Activated T-helper 17 cell treated with anti-CD3 and anti-CD28 coated beads, Interleukin-2, amount 50 U/mL, for 72 hours (primary cell): ENCODE results near the gene ABCC8. TPM values are rescaled to one million over a fixed set of nuclear protein-coding genes. Genes with fewer than 3 reads are reported as not detected.

Source experiments
- ATAC-seq: fragments of 150-1000 bp; cut with Tn5 transposase; replicated peaks from 2 replicates; pipeline ENCODE4 v1.10.0; 2021; ENCODE audit warnings: mild to moderate bottlenecking, moderate library complexity
- H3K27ac Mint-ChIP-seq: one replicate; pipeline ENCODE4 v1.8.0; 2022; ENCODE audit warnings: mixed read lengths
- H3K27me3 Mint-ChIP-seq: one replicate; pipeline ENCODE4 v1.8.0; 2022; ENCODE audit warnings: mixed read lengths
- H3K36me3 Mint-ChIP-seq: one replicate; pipeline ENCODE4 v1.8.0; 2022; ENCODE audit warnings: low read depth, mild to moderate bottlenecking, mixed read lengths
- H3K4me1 Mint-ChIP-seq: one replicate; pipeline ENCODE4 v1.8.0; 2022; ENCODE audit warnings: mixed read lengths
- H3K4me3 Mint-ChIP-seq: one replicate; pipeline ENCODE4 v1.8.0; 2022; ENCODE audit warnings: mild to moderate bottlenecking, mixed read lengths
- H3K9me3 Mint-ChIP-seq: one replicate; pipeline ENCODE4 v1.8.0; 2022; ENCODE audit warnings: mixed read lengths
- total RNA-seq, 2 donors: library from RNA; stranded (reverse); gene quantifications; one replicate each; pipeline ENCODE4 v1.2.3, GENCODE V29; 2022

The ABCC8 gene
- total RNA-seq, 2 donors from 2014 or later = not detected

DNA sequence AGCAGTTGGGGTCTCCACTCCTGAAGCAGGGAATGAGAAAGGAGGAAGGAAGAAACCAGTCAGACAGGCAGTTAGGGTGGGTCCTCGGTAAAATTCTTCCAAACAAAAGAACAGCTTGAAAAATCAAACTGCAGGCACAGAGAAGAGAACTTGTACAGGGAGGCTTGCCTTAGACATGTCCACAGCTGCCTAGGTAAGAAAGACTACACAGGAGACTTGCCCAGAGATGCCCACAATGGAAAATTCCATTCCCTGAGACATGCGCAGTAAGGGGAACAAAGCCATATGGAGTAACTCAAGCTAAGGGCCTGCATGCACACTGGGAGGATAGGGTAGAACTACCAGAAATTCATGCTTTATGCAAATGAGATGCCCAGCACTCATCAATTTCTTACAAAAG, 98.0 kb downstream of the ABCC8 start:
- Mint-ChIP-seq H3K4me3 (no peak overlapping the region), H3K9me3 (no peaks in the 10 kb centered on the region), H3K4me1 (no peaks in the 10 kb centered on the region), H3K36me3 (no peaks in the 10 kb centered on the region), H3K27me3 (no peaks in the 10 kb centered on the region), H3K27ac (no peak overlapping the region)
- no peak for ATAC-seq

DNA sequence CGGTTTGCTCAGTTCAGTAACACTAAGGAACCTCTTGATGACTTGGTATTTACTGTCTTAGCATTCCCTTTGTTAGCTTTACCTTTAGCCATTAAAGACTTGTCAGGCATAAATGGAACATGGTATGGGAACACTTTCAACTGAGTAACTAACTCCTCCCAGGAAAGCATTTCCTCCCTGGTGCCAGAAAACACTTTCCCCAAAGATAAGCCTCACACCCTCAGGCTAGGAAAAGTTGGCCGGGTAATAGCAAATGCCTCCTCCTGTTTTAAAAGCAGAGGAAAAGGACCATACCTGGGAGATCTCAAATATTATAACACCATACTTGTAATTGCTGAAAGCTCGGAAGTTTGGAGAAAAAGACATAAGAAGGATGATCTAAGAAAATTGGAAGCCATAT, 100.2 kb downstream of the ABCC8 start:
- H3K4me3 Mint-ChIP-seq = no peak overlapping the region
- peaks cover 11% of the 10 kb centered on the region for H3K9me3 Mint-ChIP-seq
- H3K27me3 Mint-ChIP-seq = no peaks in the 10 kb centered on the region
- H3K27ac Mint-ChIP-seq = no peak overlapping the region
- H3K4me1 Mint-ChIP-seq = no peaks in the 10 kb centered on the region
- H3K36me3 Mint-ChIP-seq = peaks cover 13% of the 10 kb centered on the region
- ATAC-seq = no peak

DNA sequence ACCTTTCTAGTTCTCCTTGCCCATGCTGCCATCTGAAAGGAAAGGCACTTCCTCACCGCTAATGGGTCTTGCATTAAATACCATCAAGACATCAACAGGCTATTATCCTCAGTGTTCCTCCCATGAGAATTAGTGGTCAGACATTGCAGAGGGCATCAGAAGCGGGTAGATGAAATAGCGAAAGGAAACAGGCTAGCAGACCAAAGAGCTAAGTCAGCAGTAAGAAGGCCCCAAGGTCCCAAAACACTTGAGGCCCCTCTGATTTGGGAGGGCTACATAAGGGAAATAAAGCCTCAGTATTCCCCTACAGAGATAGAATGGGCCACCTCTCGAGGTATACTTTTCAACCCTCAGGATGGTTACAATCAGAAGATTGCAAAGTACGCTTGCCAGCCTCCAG, 101.1 kb downstream of the ABCC8 start:
- H3K36me3 Mint-ChIP-seq = peaks cover 23% of the 10 kb centered on the region

DNA sequence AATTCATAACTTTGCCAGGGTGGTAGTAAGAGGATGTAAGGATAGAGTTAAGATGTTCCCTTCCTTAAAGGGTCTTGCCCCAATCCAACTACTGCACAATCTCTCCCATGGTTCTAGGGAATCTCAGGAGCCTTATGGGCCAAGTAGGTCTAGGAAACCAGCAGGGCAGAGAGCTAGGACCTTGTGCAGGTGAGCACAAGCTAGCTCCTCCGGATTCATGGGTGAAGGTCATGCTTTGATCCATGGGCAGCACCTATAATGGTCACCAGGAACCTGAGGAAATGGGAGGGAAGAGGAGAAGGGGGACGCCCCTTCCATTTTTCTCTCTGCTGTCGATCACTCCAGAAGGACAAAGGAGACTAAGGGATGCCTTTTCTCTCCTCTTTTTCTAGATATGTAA, 105.0 kb downstream of the ABCC8 start:
- no peak overlapping the region for H3K4me3 Mint-ChIP-seq
- H3K4me1 Mint-ChIP-seq = no peaks in the 10 kb centered on the region
- ATAC-seq = no peak
- H3K27me3 Mint-ChIP-seq = no peaks in the 10 kb centered on the region
- H3K9me3 Mint-ChIP-seq = peaks cover 30% of the 10 kb centered on the region
- no peak overlapping the region for H3K27ac Mint-ChIP-seq
- peaks cover 56% of the 10 kb centered on the region for H3K36me3 Mint-ChIP-seq

More for the DNA sequence above, 101.1 kb downstream of the ABCC8 start:
- Mint-ChIP-seq H3K4me3 (no peak overlapping the region), H3K9me3 (peaks cover 18% of the 10 kb centered on the region), H3K27me3 (no peaks in the 10 kb centered on the region), H3K4me1 (no peaks in the 10 kb centered on the region), H3K27ac (no peak overlapping the region)
- no peak for ATAC-seq

DNA sequence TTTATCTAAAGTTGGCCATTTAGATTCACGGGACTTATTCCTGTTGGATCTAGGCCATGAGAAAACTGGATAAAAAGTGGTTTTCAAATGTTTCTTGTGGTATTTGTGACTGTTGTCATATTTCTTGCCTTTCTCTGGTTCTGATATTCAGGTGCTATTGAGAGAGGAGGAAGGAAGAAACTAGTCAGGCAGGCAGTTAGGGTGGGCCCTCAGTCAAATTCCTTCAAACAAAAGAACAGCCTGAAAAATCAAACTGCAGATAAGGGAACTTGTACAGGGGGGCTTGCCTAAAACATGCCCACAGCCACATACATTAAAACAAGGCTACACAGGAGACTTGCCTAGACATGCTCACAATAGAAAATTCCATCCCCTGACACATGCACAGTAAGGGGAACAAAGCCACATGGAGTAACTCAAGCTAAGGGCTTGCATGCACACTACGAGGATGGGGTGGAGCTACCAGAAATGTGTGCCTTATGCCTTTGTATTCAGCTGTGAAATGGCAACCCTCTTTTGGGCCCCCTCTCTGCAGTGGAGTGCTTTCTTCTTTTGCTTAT, 106.9 kb downstream of the ABCC8 start:
- no peak overlapping the region for H3K4me3 Mint-ChIP-seq
- no peaks in the 10 kb centered on the region for H3K27me3 Mint-ChIP-seq
- H3K36me3 Mint-ChIP-seq = peaks cover 56% of the 10 kb centered on the region
- no peaks in the 10 kb centered on the region for H3K4me1 Mint-ChIP-seq
- no peak for ATAC-seq
- H3K27ac Mint-ChIP-seq = no peak overlapping the region
- peaks cover 30% of the 10 kb centered on the region for H3K9me3 Mint-ChIP-seq

DNA sequence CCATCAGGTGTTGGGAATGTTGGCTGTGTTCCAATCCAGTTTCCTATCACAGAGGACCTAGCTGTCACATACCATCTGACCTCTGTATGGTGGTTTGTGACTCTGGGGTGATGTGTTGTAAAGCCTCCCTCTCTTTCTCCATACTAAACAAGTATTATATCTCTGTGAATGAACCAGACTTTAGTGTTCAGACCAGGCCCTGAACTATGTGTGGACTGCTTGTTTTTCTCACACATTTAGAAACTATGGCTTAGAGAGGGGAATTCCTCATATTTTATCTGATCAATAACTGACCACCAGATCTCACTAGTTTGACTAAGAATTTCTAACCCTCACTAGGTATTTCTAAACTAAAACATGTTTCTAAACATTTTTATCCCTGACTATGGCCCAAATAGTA, 107.6 kb downstream of the ABCC8 start:
- Mint-ChIP-seq H3K36me3 (peaks cover 56% of the 10 kb centered on the region), H3K4me1 (no peaks in the 10 kb centered on the region), H3K27me3 (no peaks in the 10 kb centered on the region), H3K9me3 (peaks cover 30% of the 10 kb centered on the region), H3K27ac (no peak overlapping the region), H3K4me3 (no peak overlapping the region)
- ATAC-seq = no peak

DNA sequence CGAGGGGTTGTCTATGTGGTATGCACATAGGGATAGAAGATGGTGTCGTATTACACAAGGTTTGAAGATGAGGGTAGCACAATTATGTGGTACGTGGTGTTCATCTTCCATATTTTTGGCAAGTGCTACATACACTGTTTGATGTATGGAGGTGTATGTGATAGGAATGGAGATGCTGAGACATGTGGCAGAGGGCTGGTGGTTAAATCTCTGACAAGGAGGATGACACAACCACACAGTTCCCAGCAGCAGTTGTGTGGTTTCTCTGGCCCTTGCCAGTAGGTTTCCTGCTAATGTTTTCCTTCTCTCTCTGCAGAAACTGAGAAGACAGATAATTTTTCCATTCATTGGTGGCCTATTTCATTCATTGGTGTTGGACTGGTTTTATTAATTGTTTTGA, 108.1 kb downstream of the ABCC8 start:
- peak; percentile 63 for ATAC-seq
- Mint-ChIP-seq H3K27ac (no peak overlapping the region), H3K36me3 (peaks cover 56% of the 10 kb centered on the region), H3K27me3 (no peaks in the 10 kb centered on the region), H3K4me3 (no peak overlapping the region), H3K9me3 (peaks cover 30% of the 10 kb centered on the region), H3K4me1 (no peaks in the 10 kb centered on the region)

DNA sequence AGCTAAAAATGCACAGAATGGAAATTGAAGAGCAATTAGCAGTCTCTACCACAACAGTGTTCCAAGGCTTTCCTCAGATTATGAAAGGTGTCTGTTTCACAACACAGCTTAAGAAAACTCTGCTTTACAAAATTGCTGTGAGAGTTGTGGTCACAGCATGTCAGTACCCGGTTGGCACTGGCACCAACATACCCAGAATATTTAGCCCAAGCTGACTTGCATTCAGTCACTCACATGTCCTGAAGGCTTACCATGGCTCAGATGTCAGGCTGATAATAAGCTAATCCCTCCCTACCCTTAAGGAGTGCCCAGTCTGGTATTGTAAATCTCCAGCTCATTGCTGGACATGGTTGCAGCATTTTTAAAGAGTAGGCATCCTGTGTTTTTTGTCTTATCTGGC, 110.2 kb downstream of the ABCC8 start:
- Mint-ChIP-seq H3K9me3 (peaks cover 20% of the 10 kb centered on the region), H3K27ac (no peak overlapping the region), H3K36me3 (peaks cover 43% of the 10 kb centered on the region), H3K4me1 (no peaks in the 10 kb centered on the region), H3K27me3 (no peaks in the 10 kb centered on the region), H3K4me3 (no peak overlapping the region)
- ATAC-seq = no peak

DNA sequence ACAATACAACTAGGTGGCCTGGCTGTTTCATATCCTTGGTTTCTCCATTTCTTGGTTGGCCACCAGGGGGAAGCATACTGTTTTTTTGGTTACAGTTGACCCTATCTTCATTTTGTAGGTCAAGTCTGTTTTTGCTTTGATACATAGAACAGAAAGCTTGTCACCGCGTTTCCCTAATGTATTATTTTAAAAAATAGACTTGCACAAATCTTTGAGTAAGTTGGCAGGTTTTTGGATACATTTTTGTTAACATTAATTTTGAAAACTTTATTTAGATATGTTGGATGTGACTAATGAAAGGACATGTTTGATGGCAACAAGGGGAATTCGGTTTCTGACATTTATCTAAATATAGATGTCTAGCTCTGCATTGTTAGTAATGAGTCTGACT, 122.0 kb downstream of the ABCC8 start:
- Mint-ChIP-seq H3K27me3 (no peaks in the 10 kb centered on the region), H3K9me3 (no peaks in the 10 kb centered on the region), H3K4me3 (peak overlapping the region; percentile 95), H3K4me1 (peaks cover 26% of the 10 kb centered on the region), H3K27ac (peak overlapping the region; percentile 69), H3K36me3 (no peaks in the 10 kb centered on the region)
- peak; percentile 40 for ATAC-seq

DNA sequence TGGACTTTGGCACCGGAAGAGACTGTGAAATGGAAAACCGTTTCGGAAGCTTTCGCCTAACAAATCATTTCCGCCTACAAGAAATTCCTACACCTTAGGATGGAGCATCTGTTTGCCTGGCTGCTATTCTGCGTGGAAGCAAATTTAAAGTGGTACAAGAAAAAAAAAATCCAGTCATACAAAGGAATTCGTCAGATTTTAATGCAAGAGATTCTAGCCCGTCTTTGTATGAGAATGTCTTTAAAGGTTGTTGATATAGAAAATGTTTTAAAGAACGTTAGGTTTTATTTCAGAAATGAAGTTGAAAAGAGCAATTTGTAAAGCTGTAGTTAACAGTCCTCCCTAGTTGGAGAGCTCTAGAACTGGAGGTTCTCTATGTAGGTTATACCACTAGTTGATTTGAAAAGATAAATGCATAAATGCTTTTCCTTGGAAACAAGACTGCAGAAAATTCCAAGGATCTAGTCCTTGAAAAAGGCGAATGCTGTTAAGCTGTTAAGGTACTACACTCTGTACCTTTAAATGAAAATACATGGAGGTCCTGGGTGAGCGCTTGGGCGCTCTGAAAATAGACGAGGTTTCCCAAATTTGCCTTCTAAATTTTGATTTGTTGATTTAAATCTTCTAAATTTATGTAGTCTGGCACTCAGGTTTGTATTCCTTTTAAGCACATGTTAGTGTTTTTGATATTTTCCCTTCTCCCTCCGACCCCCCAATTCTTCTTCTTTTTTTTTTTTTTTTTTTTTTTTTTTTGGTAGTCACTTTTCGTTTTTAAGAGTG, 122.6 kb downstream of the ABCC8 start:
- peaks cover 26% of the 10 kb centered on the region for H3K4me1 Mint-ChIP-seq
- H3K27ac Mint-ChIP-seq = peak overlapping the region; percentile 69
- peak overlapping the region; percentile 95 for H3K4me3 Mint-ChIP-seq
- no peaks in the 10 kb centered on the region for H3K27me3 Mint-ChIP-seq
- H3K9me3 Mint-ChIP-seq = no peaks in the 10 kb centered on the region
- ATAC-seq = no peak
- no peaks in the 10 kb centered on the region for H3K36me3 Mint-ChIP-seq

DNA sequence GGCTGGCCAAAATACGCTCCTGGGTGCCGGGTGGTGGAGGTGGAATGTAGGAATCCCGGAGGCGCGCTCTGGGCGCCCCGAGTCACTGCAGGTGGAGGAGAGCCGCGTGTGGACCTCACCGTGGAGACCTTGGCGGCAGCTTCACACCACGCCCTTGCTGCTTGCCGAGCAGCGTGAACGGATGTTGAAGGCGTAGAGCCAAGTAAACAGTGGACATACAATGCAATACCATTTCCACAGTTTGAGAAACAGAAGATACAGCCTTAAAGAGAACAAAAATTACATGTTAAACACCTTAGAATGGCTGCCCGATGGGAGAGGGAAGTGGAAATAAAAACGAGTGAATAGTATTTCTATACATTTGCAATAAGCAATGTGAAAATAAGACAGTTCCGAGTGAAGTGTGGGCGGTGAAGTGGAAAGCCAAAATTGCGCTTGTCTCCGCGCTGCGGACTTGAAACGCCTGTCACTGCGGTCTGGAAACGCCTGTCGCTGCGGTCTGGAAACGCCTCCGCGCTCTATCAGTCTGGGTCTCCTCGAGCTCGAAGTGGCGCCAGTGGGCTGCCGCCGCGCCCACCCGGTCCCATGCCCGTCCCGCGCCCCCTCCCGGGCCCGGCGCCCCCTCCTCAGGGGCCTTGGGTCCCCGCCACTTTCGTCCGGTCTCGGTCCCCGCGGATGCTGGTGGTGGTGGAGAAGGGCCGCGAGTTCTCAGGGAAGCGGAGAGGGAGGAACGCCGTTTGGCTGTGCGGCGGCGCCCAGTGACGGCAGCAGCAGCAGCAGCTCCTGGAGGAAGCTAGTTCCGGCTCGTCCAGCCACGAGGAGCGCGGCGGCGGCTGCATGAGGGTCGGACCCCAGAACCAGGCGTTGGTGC, 123.5 kb downstream of the ABCC8 start:
- Mint-ChIP-seq H3K27me3 (no peaks in the 10 kb centered on the region), H3K4me3 (peak overlapping the region; percentile 95), H3K36me3 (no peaks in the 10 kb centered on the region), H3K9me3 (no peaks in the 10 kb centered on the region), H3K27ac (peak overlapping the region; percentile 85), H3K4me1 (peaks cover 26% of the 10 kb centered on the region)
- peak; percentile 50 for ATAC-seq

DNA sequence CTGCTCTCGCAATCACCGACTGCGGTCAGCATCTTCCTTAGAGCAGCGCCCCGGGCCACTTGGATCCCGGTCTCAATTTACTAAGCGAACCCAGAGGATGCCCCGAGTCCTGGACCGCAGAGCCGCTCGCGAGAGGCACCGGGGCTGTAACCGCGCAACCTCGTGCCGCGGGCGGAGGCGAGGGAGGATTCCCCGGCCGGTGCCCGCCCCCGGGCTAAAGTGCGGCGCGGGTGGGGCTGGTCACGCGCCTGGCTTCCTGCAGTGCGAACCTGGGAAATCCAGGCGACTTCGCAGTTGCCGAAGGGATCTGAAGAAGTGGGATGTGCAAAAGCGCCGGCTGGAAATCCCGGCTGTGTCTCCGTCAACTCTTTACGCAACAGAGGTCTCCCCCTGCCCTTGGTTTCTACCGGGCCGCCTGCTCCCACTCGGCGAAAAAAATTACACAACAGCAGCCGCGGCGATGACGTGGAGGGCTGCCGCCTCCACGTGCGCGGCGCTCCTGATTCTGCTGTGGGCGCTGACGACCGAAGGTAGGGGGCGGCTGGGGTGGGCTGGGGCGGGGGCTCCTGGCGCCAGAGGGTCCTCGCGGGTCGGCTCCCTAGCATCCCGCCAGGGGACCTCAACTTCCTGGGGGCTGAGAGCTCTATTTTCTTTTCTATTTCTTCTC, 125.0 kb downstream of the ABCC8 start, which contains the start of gene NCR3LG1:
Gene NCR3LG1, plus strand, starts transcription at position 291 of the 667 bp plus-strand sequence. Its CDS starts 170 bp downstream, at position 461.
- Mint-ChIP-seq H3K4me1 (peaks cover 26% of the 10 kb centered on the region), H3K4me3 (peak within 1 kb of the TSS; percentile 95), H3K9me3 (no peaks in the 10 kb centered on the region), H3K27me3 (no peaks in the 10 kb centered on the region), H3K27ac (peak within 1 kb of the TSS; percentile 85), H3K36me3 (no peaks in the 10 kb centered on the region)
- ATAC-seq = peak; percentile 51

DNA sequence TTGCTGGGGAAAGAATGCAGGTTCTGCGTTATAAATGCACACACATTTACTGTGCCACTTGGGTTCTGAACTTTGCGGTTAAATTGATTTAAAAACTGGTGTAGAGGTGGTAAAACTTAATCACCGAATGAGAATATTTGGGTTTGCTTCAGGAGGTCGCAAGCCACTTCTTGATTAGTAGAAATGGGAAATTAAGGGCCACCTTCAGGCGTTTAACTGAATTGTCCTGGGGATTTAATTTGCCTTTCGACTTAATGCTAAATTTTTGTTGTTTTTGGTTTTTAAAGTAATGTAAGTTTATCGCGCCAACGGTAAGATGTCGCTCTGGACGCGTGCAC, 125.5 kb downstream of the ABCC8 start:
- Mint-ChIP-seq H3K36me3 (no peaks in the 10 kb centered on the region), H3K4me3 (peak overlapping the region; percentile 95), H3K9me3 (no peaks in the 10 kb centered on the region), H3K4me1 (peaks cover 26% of the 10 kb centered on the region), H3K27ac (peak overlapping the region; percentile 15), H3K27me3 (no peaks in the 10 kb centered on the region)
- ATAC-seq = no peak

DNA sequence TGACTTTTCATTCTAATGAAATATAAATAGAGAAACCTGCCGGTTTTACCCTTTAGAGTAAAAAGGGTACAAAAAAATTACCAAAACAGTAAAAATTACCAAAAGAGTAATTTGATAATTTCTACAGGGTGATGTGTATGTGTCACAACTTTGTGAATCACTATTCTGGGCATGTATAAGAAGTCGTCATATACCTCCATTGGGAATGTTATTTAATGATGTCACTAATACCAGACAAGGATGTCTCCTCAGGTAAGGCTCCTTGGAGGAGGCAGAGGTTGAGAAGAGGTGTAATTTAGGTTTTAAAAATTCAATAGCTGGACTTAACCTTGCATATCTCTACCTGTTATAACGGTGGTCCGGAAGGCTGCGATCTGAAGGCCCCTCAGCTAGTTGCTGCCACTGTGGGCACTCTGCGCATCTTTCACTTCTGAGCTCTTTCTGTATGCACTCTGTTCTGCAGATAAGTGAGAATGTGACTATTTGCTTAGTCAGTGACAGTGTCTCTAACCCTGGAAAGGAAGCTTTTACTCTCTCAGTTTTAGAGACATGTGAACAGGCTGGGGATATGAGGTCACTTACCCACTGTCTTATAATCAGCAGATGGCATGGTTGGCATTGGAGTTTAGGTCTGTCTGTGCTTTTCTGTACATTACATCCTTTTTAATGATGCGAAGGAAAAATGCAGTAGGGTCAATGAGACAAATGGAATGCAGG, 126.0 kb downstream of the ABCC8 start:
- Mint-ChIP-seq H3K36me3 (no peaks in the 10 kb centered on the region), H3K27ac (peak overlapping the region; percentile 15), H3K9me3 (no peaks in the 10 kb centered on the region), H3K27me3 (no peaks in the 10 kb centered on the region), H3K4me3 (peak overlapping the region; percentile 95), H3K4me1 (peaks cover 26% of the 10 kb centered on the region)
- ATAC-seq = peak; percentile 74
